GM18519 (cell line): ENCODE data around the gene ZNF524.

Experiments used
- ATAC-seq: cut with Tn5 transposase; IDR thresholded peaks from one replicate; pipeline ENCODE4 v1.9.1; 2021; ENCODE audit warnings: mild to moderate bottlenecking, moderate library complexity; ENCODE audit not compliant: unreplicated experiment, low FRiP score

The ZNF524 gene

GRCh38 chr19:55651236-55651635 is 51.1 kb downstream of the ZNF524 start:
- ATAC-seq = no peak

GRCh38 chr19:55652311-55653128 is 52.4 kb downstream of the ZNF524 start:
- ATAC-seq = no peak
